ENCODE measurements around the gene NMS.

Gene NMS

GRCh38 chr2:100517556-100517955, 47.3 kb downstream of the NMS start:
- Histone ChIP-seq H3K27me3 (ENCODE audit: low read depth, low read length) (no peaks in the 10 kb centered on the region), H3K27ac (ENCODE audit: low read length) (no peak overlapping the region), H3K36me3 (replicated peaks; ENCODE audit: low read depth, low read length) (no peaks in the 10 kb centered on the region), H3K4me3 (ENCODE audit: low read length) (no peak overlapping the region), H4K20me1 (ENCODE audit: insufficient read depth, low read length) (no peaks in the 10 kb centered on the region), H3K4me2 (ENCODE audit: low read length) (no peak overlapping the region), H2AFZ (ENCODE audit: low read depth, low read length) (no peak overlapping the region), H3K9me3 (ENCODE audit: insufficient read depth, low read length) (no peaks in the 10 kb centered on the region), H3K9ac (ENCODE audit: low read length) (no peak overlapping the region), H3K79me2 (ENCODE audit: low read length) (no peaks in the 10 kb centered on the region), H3K4me1 (ENCODE audit: low read length) (peaks cover 11% of the 10 kb centered on the region)
- no peak for TF ChIP-seq EZH2phosphoT487 (IDR thresholded peaks at IDR 0.05; ENCODE audit: low read depth)
- TF ChIP-seq, protein P1, sequence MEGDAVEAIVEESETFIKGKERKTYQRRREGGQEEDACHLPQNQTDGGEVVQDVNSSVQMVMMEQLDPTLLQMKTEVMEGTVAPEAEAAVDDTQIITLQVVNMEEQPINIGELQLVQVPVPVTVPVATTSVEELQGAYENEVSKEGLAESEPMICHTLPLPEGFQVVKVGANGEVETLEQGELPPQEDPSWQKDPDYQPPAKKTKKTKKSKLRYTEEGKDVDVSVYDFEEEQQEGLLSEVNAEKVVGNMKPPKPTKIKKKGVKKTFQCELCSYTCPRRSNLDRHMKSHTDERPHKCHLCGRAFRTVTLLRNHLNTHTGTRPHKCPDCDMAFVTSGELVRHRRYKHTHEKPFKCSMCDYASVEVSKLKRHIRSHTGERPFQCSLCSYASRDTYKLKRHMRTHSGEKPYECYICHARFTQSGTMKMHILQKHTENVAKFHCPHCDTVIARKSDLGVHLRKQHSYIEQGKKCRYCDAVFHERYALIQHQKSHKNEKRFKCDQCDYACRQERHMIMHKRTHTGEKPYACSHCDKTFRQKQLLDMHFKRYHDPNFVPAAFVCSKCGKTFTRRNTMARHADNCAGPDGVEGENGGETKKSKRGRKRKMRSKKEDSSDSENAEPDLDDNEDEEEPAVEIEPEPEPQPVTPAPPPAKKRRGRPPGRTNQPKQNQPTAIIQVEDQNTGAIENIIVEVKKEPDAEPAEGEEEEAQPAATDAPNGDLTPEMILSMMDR (IDR thresholded peaks at IDR 0.05; ENCODE audit: low read depth, low read length) = no peak

DNA sequence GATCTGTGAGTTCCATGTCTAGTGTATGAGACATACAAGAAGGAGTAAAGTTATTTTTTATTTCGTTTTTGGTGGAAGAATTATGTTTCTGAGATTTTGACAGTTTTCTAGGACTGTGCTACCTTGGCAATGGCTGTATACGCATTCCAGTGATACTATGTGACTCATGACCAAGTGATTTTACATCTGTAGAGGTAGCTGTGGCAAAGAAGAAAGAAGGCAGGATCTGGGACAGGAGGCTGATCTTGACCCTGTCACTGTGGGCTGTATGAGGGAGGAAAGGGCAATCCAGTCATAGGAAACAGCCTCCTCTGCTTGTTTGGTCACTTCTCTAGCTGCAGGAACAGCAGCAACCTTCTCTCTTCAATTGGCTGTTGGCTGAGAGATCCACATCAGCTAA, 48.5 kb downstream of the NMS start:
- no peak overlapping the region for H3K4me2 ChIP-seq (ENCODE audit: low read length)
- H4K20me1 ChIP-seq (ENCODE audit: insufficient read depth, low read length) = no peaks in the 10 kb centered on the region
- H3K9ac ChIP-seq (ENCODE audit: low read length) = no peak overlapping the region
- H3K4me3 ChIP-seq (ENCODE audit: low read length) = no peak overlapping the region
- H3K36me3 ChIP-seq (replicated peaks; ENCODE audit: low read depth, low read length) = no peaks in the 10 kb centered on the region
- H3K9me3 ChIP-seq (ENCODE audit: insufficient read depth, low read length) = no peaks in the 10 kb centered on the region
- H3K4me1 ChIP-seq (ENCODE audit: low read length) = peaks cover 2% of the 10 kb centered on the region
- no peaks in the 10 kb centered on the region for H3K27me3 ChIP-seq (ENCODE audit: low read depth, low read length)
- no peak overlapping the region for H2AFZ ChIP-seq (ENCODE audit: low read depth, low read length)
- H3K27ac ChIP-seq (ENCODE audit: low read length) = no peak overlapping the region
- TF ChIP-seq, protein P1 (IDR thresholded peaks at IDR 0.05; ENCODE audit: low read depth, low read length) = no peak
- TF ChIP-seq EZH2phosphoT487 (IDR thresholded peaks at IDR 0.05; ENCODE audit: low read depth) = no peak
- H3K79me2 ChIP-seq (ENCODE audit: low read length) = no peaks in the 10 kb centered on the region

DNA sequence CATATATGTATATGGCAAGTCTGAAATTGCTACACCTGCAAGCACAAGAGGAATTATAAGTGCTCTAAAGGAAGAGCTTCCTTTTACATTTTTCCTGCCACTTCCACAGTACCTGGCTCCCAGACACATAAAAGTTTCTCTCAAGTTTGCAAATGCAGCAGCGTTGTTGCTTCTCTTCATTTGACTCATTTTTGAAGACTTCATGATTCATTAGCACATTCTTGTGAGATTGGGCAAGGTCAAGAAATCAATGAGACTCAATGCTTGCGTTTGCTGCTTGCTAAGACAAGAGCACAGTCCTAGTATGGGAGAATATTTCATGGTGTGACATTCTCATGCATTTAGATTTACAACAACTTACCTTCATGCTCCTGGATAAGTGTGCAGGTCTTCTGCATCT, 49.9 kb downstream of the NMS start:
- Histone ChIP-seq H4K20me1 (ENCODE audit: insufficient read depth, low read length) (no peaks in the 10 kb centered on the region), H3K36me3 (replicated peaks; ENCODE audit: low read depth, low read length) (no peaks in the 10 kb centered on the region), H3K4me3 (ENCODE audit: low read length) (no peak overlapping the region), H3K4me1 (ENCODE audit: low read length) (no peaks in the 10 kb centered on the region), H3K27ac (ENCODE audit: low read length) (no peak overlapping the region), H3K79me2 (ENCODE audit: low read length) (no peaks in the 10 kb centered on the region), H2AFZ (ENCODE audit: low read depth, low read length) (no peak overlapping the region), H3K4me2 (ENCODE audit: low read length) (no peak overlapping the region), H3K27me3 (ENCODE audit: low read depth, low read length) (no peaks in the 10 kb centered on the region), H3K9ac (ENCODE audit: low read length) (no peak overlapping the region), H3K9me3 (ENCODE audit: insufficient read depth, low read length) (no peaks in the 10 kb centered on the region)
- TF ChIP-seq EZH2phosphoT487 (IDR thresholded peaks at IDR 0.05; ENCODE audit: low read depth) = no peak
- TF ChIP-seq, protein P1 (IDR thresholded peaks at IDR 0.05; ENCODE audit: low read depth, low read length) = no peak

DNA sequence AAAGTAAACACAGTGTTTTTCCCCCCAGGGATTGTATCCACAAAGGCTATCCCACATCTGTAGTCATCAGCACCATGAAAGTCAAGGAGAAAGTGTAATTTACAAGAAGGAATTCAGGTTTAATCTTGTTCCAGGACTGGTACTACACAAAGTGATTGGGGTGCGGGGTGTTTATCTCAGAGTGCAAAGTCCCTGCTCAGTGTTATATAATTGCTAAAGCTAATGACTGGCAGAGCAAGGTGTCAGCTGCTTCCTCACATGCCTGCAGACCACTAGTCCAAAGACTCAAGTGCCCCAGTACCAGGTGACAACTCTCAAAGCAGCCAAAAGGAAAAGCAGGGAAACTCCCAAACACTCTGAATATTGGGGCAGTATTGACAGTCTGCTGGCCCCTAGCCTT, 52.1 kb downstream of the NMS start:
- H3K9ac ChIP-seq (ENCODE audit: low read length) = no peak overlapping the region
- no peak for TF ChIP-seq EZH2phosphoT487 (IDR thresholded peaks at IDR 0.05; ENCODE audit: low read depth)
- TF ChIP-seq, protein P1 (IDR thresholded peaks at IDR 0.05; ENCODE audit: low read depth, low read length) = no peak
- no peaks in the 10 kb centered on the region for H3K27me3 ChIP-seq (ENCODE audit: low read depth, low read length)

More for the DNA sequence above, 52.1 kb downstream of the NMS start:
- Histone ChIP-seq H3K4me3 (ENCODE audit: low read length) (no peak overlapping the region), H3K4me1 (ENCODE audit: low read length) (no peaks in the 10 kb centered on the region), H3K9me3 (ENCODE audit: insufficient read depth, low read length) (no peaks in the 10 kb centered on the region), H3K27ac (ENCODE audit: low read length) (no peak overlapping the region), H2AFZ (ENCODE audit: low read depth, low read length) (no peak overlapping the region), H3K79me2 (ENCODE audit: low read length) (no peaks in the 10 kb centered on the region), H3K4me2 (ENCODE audit: low read length) (no peak overlapping the region), H3K36me3 (replicated peaks; ENCODE audit: low read depth, low read length) (no peaks in the 10 kb centered on the region), H4K20me1 (ENCODE audit: insufficient read depth, low read length) (no peaks in the 10 kb centered on the region)

All from OCI-LY3 (cell line).